ENCODE results near the gene PPP1R16B. TPM values are rescaled to one million over a fixed set of nuclear protein-coding genes. Genes with fewer than 3 reads are reported as not detected.

PPP1R16B gene
- total RNA-seq, 1 donor = not detected

DNA sequence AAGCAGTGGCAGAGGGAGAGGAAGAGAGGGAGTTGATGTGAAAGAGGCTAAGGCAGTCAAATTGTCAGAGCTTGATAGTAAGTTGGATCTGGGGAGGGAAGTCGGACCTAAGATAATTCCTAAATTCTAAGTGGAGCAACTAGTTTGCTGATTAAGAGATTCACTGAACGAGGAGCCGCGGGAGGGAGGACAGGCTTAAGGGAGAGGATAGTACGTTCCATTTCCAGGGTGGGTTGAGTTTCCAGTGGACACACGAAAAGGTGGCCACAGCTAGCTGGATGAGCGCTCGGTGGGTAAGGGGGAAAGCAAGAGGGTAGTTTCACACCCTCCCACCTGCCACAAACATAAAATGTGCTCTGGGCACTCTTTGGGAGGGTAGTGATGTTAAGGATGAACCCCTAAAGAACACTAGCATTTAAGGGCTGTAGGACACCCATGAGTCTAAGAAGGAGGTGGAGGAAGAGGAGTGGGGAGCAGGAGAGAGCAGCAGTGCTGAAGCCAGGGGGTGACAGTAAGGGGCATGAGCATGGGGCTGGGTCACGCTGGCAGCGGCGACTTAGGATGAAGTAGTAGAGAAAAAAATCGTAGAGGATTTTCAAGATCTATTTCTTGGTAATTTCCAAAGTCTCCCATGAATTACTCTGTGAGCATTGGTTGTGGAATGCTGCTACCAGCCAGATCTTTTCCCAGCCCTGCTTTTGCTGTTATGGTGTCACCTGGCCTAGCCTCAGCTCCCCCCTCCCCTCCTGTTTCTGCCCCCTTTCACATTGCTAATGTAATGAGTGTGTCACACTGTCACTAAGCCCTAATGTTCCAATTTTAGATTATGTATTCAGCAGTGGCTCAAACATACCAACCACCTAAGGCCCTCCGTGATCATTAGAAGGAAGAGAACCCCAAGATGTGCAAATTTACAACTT, 35.9 kb upstream of the PPP1R16B start:
- no peak for DNase-seq (ENCODE audit: insufficient read length, low spot score, missing footprints)
- Histone ChIP-seq H3K9me3 (ENCODE audit: low read depth, low read length) (no peaks in the 10 kb centered on the region), H3K4me2 (ENCODE audit: insufficient read depth, low read length) (no peak overlapping the region), H3K36me3 (ENCODE audit: insufficient read depth, low read length) (peaks cover 22% of the 10 kb centered on the region), H4K20me1 (ENCODE audit: insufficient read depth, low read length) (no peaks in the 10 kb centered on the region), H3K79me2 (ENCODE audit: insufficient read depth, low read length) (no peaks in the 10 kb centered on the region), H3K27me3 (ENCODE audit: insufficient read depth, low read length) (no peaks in the 10 kb centered on the region), H3K4me1 (ENCODE audit: insufficient read depth, low read length) (peaks cover 16% of the 10 kb centered on the region), H3K27ac (ENCODE audit: low read depth, low read length) (no peak overlapping the region), H3K4me3 (ENCODE audit: insufficient read depth, low read length) (no peak overlapping the region), H2AFZ (ENCODE audit: low read length) (no peak overlapping the region)
- TF ChIP-seq, protein P1, sequence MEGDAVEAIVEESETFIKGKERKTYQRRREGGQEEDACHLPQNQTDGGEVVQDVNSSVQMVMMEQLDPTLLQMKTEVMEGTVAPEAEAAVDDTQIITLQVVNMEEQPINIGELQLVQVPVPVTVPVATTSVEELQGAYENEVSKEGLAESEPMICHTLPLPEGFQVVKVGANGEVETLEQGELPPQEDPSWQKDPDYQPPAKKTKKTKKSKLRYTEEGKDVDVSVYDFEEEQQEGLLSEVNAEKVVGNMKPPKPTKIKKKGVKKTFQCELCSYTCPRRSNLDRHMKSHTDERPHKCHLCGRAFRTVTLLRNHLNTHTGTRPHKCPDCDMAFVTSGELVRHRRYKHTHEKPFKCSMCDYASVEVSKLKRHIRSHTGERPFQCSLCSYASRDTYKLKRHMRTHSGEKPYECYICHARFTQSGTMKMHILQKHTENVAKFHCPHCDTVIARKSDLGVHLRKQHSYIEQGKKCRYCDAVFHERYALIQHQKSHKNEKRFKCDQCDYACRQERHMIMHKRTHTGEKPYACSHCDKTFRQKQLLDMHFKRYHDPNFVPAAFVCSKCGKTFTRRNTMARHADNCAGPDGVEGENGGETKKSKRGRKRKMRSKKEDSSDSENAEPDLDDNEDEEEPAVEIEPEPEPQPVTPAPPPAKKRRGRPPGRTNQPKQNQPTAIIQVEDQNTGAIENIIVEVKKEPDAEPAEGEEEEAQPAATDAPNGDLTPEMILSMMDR (IDR thresholded peaks at IDR 0.05; ENCODE audit: extremely low read depth, low read depth, low read length) = no peak

DNA sequence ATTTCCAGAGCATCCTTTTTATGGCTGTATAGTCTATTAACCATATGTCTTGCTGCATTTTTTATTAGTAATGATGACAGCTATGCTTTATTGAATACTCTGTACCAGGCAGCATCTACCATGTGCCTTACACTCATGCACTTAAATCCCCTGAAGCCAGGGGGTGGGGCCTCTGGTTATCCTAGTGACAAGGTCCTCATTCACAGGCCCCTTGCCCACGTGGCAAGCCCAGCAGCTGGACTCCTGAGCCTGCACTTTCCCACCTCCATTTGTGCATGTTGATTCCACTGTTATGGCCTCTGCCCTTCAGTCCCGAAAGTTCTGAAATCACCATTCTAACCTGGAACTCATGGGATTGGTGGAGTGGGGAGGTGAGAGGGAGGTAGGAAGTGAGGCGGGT, 35.0 kb upstream of the PPP1R16B start:
- H3K27ac ChIP-seq (ENCODE audit: low read depth, low read length) = no peak overlapping the region
- no peak overlapping the region for H3K4me3 ChIP-seq (ENCODE audit: insufficient read depth, low read length)
- no peaks in the 10 kb centered on the region for H3K9me3 ChIP-seq (ENCODE audit: low read depth, low read length)
- no peaks in the 10 kb centered on the region for H3K79me2 ChIP-seq (ENCODE audit: insufficient read depth, low read length)
- no peak for DNase-seq (ENCODE audit: insufficient read length, low spot score, missing footprints)
- peaks cover 22% of the 10 kb centered on the region for H3K36me3 ChIP-seq (ENCODE audit: insufficient read depth, low read length)
- no peak overlapping the region for H3K4me2 ChIP-seq (ENCODE audit: insufficient read depth, low read length)
- peaks cover 7% of the 10 kb centered on the region for H3K4me1 ChIP-seq (ENCODE audit: insufficient read depth, low read length)
- H4K20me1 ChIP-seq (ENCODE audit: insufficient read depth, low read length) = no peaks in the 10 kb centered on the region
- no peaks in the 10 kb centered on the region for H3K27me3 ChIP-seq (ENCODE audit: insufficient read depth, low read length)
- TF ChIP-seq, protein P1 (IDR thresholded peaks at IDR 0.05; ENCODE audit: extremely low read depth, low read depth, low read length) = no peak
- H2AFZ ChIP-seq (ENCODE audit: low read length) = no peak overlapping the region

DNA sequence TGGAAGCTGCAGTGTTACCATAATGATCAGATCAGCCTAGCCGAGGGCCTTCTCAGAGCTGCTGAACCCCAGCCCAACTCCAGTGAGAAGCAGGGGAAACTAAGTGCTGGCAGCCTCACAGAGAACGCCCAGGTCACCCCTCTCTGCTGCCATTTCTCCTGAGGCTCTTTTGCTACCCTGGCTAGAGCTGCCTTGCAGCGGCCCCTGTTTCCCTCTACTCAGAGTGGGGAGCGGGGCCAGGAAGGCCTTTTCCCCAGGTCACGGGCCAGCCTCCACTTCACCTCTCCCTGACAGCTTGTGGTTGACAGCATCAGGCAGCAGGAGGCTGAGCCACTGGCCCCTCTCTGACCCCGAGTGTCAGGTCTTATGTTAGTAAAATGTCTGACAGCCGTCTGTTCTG, 34.5 kb upstream of the PPP1R16B start:
- H3K36me3 ChIP-seq (ENCODE audit: insufficient read depth, low read length) = peaks cover 22% of the 10 kb centered on the region
- H3K79me2 ChIP-seq (ENCODE audit: insufficient read depth, low read length) = no peaks in the 10 kb centered on the region
- DNase-seq (ENCODE audit: insufficient read length, low spot score, missing footprints) = no peak
- H2AFZ ChIP-seq (ENCODE audit: low read length) = no peak overlapping the region
- H3K9me3 ChIP-seq (ENCODE audit: low read depth, low read length) = no peaks in the 10 kb centered on the region
- TF ChIP-seq, protein P1 (IDR thresholded peaks at IDR 0.05; ENCODE audit: extremely low read depth, low read depth, low read length) = no peak
- no peak overlapping the region for H3K4me3 ChIP-seq (ENCODE audit: insufficient read depth, low read length)
- peaks cover 3% of the 10 kb centered on the region for H3K4me1 ChIP-seq (ENCODE audit: insufficient read depth, low read length)
- H3K27ac ChIP-seq (ENCODE audit: low read depth, low read length) = no peak overlapping the region
- H3K27me3 ChIP-seq (ENCODE audit: insufficient read depth, low read length) = no peaks in the 10 kb centered on the region
- no peaks in the 10 kb centered on the region for H4K20me1 ChIP-seq (ENCODE audit: insufficient read depth, low read length)
- no peak overlapping the region for H3K4me2 ChIP-seq (ENCODE audit: insufficient read depth, low read length)

DNA sequence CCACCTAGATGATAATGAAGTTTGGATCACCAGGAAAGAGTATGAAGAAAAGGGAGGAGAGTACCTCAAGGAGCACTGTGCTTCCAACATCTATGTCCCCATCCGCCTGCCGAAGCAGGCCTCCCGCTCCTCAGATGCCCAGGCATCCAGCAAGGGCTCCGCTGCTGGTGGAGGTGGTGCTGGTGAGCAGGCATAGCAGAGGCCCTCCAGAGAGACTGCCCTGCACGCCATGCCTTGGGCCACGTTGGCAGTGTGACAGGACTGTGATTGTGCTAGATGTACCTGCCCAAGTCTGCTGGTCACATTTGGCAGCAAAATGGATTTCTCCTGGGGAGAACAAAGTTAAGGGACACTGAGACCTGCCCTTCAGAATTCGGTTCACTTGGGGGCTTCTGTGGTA, 33.9 kb upstream of the PPP1R16B start:
- no peaks in the 10 kb centered on the region for H3K27me3 ChIP-seq (ENCODE audit: insufficient read depth, low read length)
- no peak overlapping the region for H3K4me2 ChIP-seq (ENCODE audit: insufficient read depth, low read length)
- TF ChIP-seq, protein P1 (IDR thresholded peaks at IDR 0.05; ENCODE audit: extremely low read depth, low read depth, low read length) = no peak
- H3K36me3 ChIP-seq (ENCODE audit: insufficient read depth, low read length) = peaks cover 22% of the 10 kb centered on the region
- H2AFZ ChIP-seq (ENCODE audit: low read length) = no peak overlapping the region
- DNase-seq (ENCODE audit: insufficient read length, low spot score, missing footprints) = no peak
- no peak overlapping the region for H3K4me3 ChIP-seq (ENCODE audit: insufficient read depth, low read length)
- H3K79me2 ChIP-seq (ENCODE audit: insufficient read depth, low read length) = no peaks in the 10 kb centered on the region
- no peaks in the 10 kb centered on the region for H3K9me3 ChIP-seq (ENCODE audit: low read depth, low read length)
- H4K20me1 ChIP-seq (ENCODE audit: insufficient read depth, low read length) = no peaks in the 10 kb centered on the region
- no peaks in the 10 kb centered on the region for H3K4me1 ChIP-seq (ENCODE audit: insufficient read depth, low read length)
- no peak overlapping the region for H3K27ac ChIP-seq (ENCODE audit: low read depth, low read length)

Measured in osteoblast (primary cell).